GM19193 (cell line): ENCODE results near the gene FDPS.
A peak's percentile ranks its signal among the peaks of the same experiment; 100 is the strongest.

ENCODE experiments used
- POLR2A ChIP-seq: IDR thresholded peaks from 4 replicates; pipeline ENCODE4 v1.6.1; 2011; ENCODE audit not compliant: insufficient read depth, insufficient read length; ENCODE audit errors: extremely low read depth

The FDPS gene

DNA sequence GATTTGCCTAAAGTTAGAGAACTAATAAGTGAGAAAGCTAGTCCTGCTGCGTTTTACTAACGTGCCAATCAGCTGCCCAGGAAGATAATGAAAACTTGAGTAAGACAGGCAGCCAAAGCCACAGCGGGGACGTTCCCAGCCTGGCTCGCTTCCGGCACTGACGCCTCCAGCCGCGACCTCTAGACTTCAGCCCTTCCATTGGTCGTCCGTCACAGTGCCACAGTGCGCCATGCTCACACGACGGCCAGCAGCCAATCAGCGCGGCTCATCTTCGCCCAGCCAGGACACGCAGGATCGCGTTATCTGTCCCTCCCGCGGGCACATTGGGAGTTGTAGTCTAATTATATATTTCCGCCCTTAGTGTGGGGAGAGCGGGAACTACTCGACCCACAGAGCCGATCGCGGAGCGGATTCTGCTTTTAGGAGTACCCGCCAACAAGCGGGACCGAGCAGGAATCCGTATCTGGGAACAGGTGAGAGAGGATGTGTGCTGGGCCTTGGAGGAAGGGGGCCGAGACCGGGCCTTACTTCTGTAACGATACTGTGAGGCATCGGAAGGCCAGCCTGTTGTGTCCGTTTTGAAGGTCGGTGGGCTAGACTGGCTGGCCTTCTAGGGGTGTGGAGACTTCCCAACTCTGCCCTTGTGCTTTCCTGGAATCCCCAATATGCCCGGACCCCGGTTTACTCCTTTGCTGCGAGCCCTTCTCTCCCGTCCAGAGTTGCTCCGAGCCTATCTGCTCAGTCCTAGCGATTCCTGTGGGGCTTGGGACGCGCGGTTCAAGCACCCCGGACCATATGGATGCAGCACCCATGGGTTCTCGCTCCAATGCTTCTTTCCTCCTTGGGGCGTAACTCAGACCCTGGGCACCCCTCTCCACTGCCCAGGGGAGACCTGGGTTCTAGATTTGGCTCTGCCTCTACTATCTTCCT is at the start of gene FDPS:
TSS of gene FDPS (plus strand) at position 374 of the 930 bp plus-strand sequence. CDS start 924 bp downstream, outside the sequence.
- TF ChIP-seq POLR2A: peak; percentile 75

DNA sequence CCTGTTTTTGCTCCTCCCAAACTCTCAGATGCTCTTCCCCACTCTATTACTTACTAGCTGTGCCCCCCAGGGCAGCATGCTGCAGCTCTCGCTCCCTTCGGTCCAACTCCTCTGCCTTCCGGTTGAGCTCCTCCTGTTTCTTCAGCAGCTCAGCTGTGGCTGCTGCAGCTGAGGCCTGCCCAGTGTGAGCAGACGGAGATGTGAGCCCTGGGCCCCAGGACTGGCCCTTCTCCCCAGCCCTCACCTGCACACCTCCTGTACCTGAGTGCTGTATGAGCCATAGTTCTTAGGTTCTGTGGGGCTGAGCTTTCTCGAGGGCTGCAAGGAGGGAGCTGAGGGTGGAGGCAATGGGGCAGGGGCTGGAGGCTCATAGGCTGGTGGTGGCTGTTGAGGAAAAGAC is 48.4 kb upstream of the FDPS start:
- no peak for TF ChIP-seq POLR2A

DNA sequence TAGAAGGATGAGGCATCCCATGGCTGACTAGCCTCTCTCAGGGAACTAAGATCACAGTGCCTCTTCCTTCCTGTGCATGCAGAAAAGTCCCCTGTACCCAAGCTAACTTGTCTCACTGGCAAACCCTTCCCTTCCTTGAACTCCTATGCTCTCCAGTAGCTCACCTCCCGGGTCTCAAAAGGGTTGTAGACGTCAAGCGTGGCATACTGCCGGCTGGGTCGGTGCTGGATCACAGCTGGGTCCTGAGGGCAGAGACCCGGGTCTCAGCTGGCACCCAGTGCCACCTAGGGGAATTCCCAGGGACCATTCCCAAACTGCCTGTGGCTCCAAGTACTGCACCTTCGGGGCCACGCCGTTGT is 47.2 kb upstream of the FDPS start:
- TF ChIP-seq POLR2A: no peak

DNA sequence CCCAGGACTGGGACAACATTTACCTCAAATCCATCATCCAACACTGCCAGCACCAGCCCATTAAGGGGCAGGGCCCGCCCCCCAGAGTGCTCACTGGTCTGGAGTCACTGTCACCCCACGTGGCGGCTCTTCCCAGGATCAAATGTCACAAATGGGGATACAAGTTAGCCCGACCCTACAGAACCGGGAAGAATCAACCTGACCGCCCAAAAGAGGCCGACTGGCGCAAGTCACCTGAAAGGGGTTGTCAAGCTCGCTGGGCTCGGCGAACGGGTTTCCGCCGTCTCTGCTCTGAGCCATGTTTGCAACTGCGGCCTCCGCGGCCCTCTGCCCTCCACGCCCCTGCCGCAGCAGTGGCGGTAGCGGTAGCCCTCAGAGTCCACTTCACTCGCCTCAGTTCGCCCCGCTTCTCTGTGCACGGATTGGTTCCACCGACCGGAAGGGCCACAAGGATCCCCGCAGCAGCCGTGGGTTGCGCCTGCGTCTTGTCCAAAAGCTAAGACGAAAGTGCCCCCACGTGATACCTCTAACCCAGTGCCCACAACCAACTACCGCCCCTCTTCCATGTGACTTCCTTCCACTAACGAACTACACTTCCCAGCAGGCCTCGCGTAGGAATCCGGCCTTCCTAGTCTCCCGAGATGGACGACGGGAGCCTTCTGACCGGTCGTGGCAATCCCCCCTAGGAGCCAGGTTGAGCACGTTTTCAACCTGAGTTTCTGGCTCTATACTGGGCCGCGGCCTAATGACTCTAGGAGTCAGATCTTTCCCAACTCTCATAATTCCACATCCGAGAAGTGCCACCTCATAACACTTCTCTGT is 46.6 kb upstream of the FDPS start, which contains the start of gene SCAMP3:
TSS of gene SCAMP3 (minus strand) at position 509 of the 822 bp plus-strand sequence. CDS start at position 300, 209 bp downstream.
- TF ChIP-seq POLR2A: peak; percentile 88

DNA sequence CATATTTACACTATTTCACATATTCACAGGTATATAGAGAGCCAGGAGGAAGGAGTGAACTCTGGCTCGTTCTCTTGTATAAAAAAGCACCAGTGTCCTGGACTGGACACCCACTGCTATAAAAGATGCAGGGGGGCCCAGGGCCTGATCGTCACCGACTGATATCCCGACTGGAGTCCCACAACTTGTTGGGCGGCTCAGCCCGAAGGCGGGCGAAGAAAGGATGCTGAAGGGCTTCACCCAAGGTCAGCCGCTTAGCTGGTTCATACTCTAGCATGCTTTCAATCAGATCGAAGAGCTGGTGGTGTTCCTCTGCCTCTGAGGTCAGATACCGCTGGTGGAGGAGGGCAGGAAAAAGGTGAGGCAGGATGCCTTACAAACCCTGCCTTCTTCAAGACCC is 45.6 kb upstream of the FDPS start:
- TF ChIP-seq POLR2A: no peak

DNA sequence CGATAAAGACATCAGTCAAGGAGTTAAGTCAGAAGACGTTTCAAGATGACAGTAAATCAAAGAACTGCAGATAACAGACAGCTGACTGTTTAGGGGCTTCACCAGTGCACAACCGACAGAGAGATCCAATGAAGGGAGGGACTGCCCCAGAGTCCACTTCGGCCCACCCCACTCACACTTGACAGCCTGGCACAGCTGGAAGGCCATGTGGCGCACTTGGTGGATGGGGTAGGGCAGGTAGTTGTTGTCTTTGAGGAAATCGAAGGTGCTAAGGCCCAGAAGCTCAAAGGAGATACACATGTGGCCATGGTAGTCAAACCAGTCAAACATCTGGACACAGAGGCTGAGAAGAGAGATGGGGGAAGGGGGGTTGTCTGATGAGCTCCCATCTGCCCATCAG is 42.1 kb upstream of the FDPS start:
- TF ChIP-seq POLR2A: no peak

DNA sequence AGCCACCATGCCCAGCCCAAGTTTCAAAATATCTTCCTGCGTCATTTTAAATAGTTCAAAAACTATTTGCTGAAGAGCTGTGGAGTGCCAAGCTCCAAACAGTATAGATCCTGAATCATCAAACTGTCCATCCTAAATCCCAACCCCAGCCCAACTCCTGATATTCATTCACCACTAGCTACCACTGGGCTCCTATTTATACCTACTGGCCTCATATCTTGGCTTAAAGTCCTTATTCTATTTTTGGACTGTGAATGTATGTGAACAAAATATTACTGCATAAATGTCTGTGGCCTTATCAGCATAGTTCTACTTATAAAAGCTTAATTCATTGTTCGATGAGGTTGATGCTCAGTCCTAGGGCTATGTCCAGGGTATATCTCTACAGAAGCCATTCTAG is 41.3 kb upstream of the FDPS start:
- TF ChIP-seq POLR2A: no peak

DNA sequence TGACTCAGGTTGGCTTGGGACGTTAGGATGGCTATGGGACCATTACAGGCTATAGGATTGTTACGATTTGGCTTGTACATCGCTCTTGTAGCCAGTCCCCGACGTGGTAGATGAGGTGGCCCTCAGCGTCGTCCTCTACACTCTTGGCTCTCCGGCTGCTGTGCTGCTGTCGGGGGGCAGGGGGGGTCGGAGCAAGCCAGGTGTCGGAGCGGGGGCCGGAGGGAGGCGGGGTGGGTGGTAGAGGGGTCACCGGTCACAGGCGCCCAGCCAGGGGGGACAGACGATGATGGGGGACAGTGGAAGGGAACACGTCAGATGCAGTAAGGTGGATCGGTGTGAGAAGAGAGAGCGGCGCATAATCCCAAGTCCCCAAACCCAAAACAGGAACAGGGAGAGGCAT is 40.0 kb upstream of the FDPS start:
- no peak for TF ChIP-seq POLR2A

DNA sequence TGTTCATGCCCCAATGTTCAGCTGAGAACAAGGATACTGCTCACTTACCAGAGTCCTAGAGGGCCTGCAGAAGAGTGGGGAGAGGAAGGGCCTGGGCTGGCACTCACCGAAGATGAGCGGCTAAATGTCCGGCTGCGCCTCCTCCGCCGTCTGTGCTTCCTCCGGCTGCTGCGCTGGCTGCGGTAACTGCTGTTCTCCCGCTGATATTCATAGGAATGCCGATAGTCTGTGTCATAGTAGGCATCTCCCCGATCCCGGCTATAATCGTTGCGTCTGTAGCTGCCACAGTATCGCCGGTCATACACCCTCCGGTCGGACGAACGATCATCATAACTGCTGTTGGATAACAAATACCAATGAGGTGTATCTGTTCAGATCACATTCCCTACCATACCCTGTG is 39.3 kb upstream of the FDPS start:
- no peak for TF ChIP-seq POLR2A

DNA sequence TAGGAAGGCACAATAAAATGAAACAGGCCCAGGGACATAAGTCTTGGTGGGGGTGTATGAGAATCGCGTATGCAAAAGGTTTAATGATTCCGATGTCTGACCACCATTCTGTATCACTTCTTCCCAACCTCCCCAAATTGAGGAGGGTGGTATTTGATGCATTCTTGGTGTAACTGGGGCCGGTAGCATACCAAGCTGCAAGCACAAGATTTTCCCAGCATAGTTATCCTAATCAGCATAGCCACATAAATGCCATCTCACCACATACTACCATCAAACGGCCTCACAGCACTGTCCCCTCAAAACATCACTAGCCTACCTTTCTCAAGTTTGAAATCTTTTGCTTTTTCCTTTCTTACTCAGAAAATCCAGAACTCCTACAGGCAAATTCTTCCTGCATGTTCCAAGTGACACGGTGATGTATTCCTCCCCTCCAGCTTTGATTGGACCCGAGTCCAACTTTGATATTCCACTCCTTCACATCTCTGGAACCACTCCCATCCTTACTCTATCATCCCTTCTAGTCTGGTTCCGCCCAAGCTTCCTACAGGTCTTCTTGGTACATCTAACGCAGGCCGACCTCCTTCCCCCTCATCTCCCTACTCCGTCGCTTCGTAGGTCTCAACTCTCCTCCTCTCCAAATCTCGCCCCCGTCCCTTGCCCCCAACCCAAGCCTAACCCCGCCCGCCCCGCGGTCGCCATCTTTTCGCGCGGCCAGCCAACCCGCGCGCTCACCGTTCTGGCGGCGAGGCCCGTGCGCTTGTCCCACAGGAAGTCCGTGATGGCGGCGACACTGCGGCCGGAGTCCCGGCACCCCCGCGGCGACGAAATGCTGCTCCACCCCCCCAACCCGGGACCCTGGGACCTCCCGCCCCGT is 36.0 kb upstream of the FDPS start:
- no peak for TF ChIP-seq POLR2A

DNA sequence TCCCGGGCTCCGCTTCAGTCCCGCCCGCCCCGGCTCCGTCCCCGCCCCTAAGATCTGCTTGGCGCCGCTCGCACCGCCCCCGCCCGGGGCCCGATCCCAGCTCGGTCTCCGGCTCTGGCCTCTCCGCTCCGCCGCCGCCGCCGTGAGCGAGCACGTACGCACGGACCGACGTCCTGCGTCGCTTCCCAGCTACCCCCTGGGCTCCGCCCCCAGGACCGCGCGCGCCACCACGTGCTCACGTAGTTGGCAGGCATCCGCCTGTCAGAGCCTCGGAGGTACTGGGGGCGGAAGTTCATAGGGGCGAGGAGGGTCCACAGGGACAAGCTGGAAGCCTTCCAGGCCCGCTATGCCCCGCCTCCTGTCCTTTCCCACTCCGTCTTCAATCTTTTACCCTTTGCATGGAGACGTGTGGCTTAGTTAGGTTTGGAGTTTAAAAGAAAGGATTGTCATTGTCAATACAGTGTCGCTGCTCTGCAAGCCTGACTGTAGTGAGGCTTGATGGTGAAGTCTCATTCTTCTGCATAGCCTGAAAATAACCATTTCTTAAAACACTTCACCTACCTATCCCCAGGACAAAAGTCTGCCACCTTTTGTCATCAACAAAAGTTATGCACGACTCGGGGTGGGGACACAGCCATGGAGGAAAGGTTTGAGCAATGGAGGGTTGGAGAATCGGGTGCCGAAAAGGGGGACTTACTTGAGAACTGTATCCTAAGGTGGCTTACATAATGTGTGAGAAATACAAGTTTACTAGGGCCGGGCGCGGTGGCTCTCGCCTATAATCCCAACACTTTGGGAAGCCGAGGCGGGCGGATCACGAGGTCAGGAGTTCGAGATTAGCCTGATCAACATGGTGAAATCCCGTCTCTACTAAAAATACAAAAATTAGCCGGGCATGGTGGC is 35.1 kb upstream of the FDPS start, which contains the start of gene CLK2:
TSS of gene CLK2 (minus strand) at position 162 of the 903 bp plus-strand sequence. CDS start 2,527 bp downstream, outside the sequence.
- TF ChIP-seq POLR2A: peak; percentile 92

DNA sequence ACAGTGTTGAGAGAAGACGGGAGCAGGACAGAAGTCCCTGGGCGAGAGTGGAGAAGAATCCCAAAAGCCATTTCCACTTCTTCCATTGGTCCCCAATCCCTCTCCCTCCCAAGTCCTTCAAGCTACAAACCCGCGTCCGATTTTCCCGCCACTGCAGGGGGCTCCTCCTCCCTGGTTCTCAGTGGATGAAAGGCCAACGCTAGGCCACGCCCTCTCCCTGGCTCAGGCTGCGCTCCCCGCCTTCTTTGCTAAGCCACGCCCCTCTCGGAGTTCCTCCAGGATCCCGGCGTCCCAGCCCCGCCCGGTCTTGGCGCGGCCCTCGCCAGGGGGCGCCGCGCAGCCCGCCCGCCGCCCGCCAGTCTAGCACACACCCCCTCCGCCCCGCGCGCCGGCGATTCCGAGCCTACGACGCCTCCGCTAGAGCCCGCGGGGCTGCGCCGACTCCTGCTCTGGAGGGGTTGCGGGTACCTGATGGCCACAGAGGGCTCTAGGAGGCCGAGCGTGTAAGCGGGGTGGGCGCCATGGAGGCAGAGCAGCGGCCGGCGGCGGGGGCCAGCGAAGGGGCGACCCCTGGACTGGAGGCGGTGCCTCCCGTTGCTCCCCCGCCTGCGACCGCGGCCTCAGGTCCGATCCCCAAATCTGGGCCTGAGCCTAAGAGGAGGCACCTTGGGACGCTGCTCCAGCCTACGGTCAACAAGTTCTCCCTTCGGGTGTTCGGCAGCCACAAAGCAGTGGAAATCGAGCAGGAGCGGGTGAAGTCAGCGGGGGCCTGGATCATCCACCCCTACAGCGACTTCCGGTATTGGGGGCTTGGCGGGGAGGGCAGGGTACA is 31.4 kb upstream of the FDPS start, which contains the start of gene HCN3:
TSS of gene HCN3 (plus strand) at position 394 of the 832 bp plus-strand sequence. CDS start at position 522, 128 bp downstream.
- TF ChIP-seq POLR2A: no peak
